ENCODE results near the gene KIF2A. TPM values are rescaled to one million over a fixed set of nuclear protein-coding genes. Genes with fewer than 3 reads are reported as not detected.

Gene KIF2A
- total RNA-seq, 1 experiment from 2014 or later: 86.1 TPM

DNA sequence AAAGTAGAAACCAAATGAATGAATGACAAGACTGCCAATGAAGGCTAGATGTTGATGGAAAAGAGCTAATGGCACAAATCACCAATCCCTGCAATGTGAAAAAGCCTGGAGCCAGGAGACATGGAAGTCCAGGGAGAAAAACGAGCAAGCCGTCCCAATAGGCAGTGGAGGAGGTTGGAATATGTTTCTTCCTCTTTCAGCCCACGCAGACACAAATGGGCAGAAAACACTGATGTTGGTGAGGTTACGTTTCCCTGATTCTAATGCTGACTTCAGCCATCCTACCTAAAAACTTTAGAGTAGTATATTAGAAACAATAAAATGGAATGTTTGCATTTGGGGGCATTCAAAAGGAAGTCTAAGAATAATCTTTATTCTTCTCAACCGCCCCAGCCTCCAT, 23.9 kb upstream of the KIF2A start:
- no peak overlapping the region for H4K5ac ChIP-seq (ENCODE audit: insufficient read length, low read depth, low read length)
- no peak overlapping the region for H4K91ac ChIP-seq (ENCODE audit: insufficient read length, low read depth, low read length)
- H4K20me1 ChIP-seq (ENCODE audit: control insufficient read depth, insufficient read depth, insufficient read length): no peaks in the 10 kb centered on the region
- no peak overlapping the region for H3K23ac ChIP-seq (ENCODE audit: insufficient read length, low read depth, low read length)
- H3K9ac ChIP-seq (ENCODE audit: extremely low read depth, insufficient read length, low read length): no peak overlapping the region
- Mint-ChIP-seq H3K9me3 (peaks cover 4 to 8% of the 10 kb centered on the region in 2 experiments; a peak in 3 of 5 replicates), H3K4me1 (no peaks in the 10 kb centered on the region), H3K4me3 (no peak overlapping the region), H3K27ac (no peak overlapping the region), H3K27me3 (ENCODE audit: low read depth) (peaks cover 1% of the 10 kb centered on the region), H3K36me3 (ENCODE audit: insufficient read depth in 1 of 3, low read depth in 3 of 3) (peaks cover 0 to 9% (median 0%) of the 10 kb centered on the region in 3 experiments; a peak in 3 of 7 replicates)
- H3K4me2 ChIP-seq (ENCODE audit: insufficient read depth, insufficient read length, low read length): no peak overlapping the region
- H2BK120ac ChIP-seq (ENCODE audit: low read depth, low read length, poor library complexity, severe bottlenecking): no peak overlapping the region
- no peaks in the 10 kb centered on the region for H3K27me3 ChIP-seq (ENCODE audit: insufficient read depth, low read length)
- no peak for DNase-seq
- H2AFZ ChIP-seq (ENCODE audit: low read length): no peak overlapping the region
- no peak overlapping the region for H2BK15ac ChIP-seq (ENCODE audit: low read depth, low read length)
- no peaks in the 10 kb centered on the region for H3K23me2 ChIP-seq (ENCODE audit: insufficient read length, low read depth, low read length, poor library complexity, severe bottlenecking)
- no peak overlapping the region for H3K27ac ChIP-seq (ENCODE audit: insufficient read length, low read depth, low read length)
- TF ChIP-seq, protein P1, sequence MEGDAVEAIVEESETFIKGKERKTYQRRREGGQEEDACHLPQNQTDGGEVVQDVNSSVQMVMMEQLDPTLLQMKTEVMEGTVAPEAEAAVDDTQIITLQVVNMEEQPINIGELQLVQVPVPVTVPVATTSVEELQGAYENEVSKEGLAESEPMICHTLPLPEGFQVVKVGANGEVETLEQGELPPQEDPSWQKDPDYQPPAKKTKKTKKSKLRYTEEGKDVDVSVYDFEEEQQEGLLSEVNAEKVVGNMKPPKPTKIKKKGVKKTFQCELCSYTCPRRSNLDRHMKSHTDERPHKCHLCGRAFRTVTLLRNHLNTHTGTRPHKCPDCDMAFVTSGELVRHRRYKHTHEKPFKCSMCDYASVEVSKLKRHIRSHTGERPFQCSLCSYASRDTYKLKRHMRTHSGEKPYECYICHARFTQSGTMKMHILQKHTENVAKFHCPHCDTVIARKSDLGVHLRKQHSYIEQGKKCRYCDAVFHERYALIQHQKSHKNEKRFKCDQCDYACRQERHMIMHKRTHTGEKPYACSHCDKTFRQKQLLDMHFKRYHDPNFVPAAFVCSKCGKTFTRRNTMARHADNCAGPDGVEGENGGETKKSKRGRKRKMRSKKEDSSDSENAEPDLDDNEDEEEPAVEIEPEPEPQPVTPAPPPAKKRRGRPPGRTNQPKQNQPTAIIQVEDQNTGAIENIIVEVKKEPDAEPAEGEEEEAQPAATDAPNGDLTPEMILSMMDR (conservative IDR thresholded peaks at IDR 0.05): no peak
- no peak overlapping the region for H2BK5ac ChIP-seq (ENCODE audit: insufficient read length, low read length)
- H3K4me1 ChIP-seq (ENCODE audit: insufficient read depth, low read length): no peaks in the 10 kb centered on the region
- no peak overlapping the region for H2AK5ac ChIP-seq (ENCODE audit: insufficient read length, low read length)
- H3K79me1 ChIP-seq (ENCODE audit: insufficient read depth, low read depth, low read length, poor library complexity, severe bottlenecking): no peaks in the 10 kb centered on the region
- H2BK12ac ChIP-seq (ENCODE audit: insufficient read length, low read depth, low read length): no peak overlapping the region
- no peak overlapping the region for H3K14ac ChIP-seq (ENCODE audit: insufficient read depth, low read length)
- no peaks in the 10 kb centered on the region for H3K9me3 ChIP-seq (ENCODE audit: control insufficient read depth, low read depth, low read length)
- no peak overlapping the region for H2BK20ac ChIP-seq (ENCODE audit: low read depth, low read length, poor library complexity, severe bottlenecking)
- H3K4ac ChIP-seq (ENCODE audit: low read depth, low read length): no peak overlapping the region
- WGBS (ENCODE audit: extremely low coverage, insufficient read length, low lambda C conversion rate): no CpG with 5 or more reads among the region's 5 CpGs
- no peak overlapping the region for H3K18ac ChIP-seq (ENCODE audit: insufficient read length, low read depth, low read length)
- no peak overlapping the region for H3T11ph ChIP-seq (ENCODE audit: low read length)
- no peaks in the 10 kb centered on the region for H3K79me2 ChIP-seq (ENCODE audit: insufficient read depth, low read length)
- H4K8ac ChIP-seq (replicated peaks; ENCODE audit: insufficient read length, low read depth, low read length): no peak overlapping the region
- no peak overlapping the region for H3K56ac ChIP-seq (ENCODE audit: insufficient read length, low read depth, low read length)

Measured in H9 (cell line).